H7 (cell line): ENCODE results near the gene QRSL1. TPM values are rescaled to one million over a fixed set of nuclear protein-coding genes. Genes with fewer than 3 reads are reported as not detected.
A peak's percentile ranks its signal among the peaks of the same experiment; 100 is the strongest.
"Not testable (repeated sequence)": the region's sequence is repeated elsewhere in the genome, so short reads cannot be mapped to it uniquely, and the experiment has no call there.

Experiments used
- DNase-seq: peaks from one replicate; pipeline ENCODE4 v3.0.0; 2012
- H3K27me3 ChIP-seq: 2 replicates; pipeline ENCODE4 v1.6.0; 2011; ENCODE audit warnings: mild to moderate bottlenecking, low read length; ENCODE audit not compliant: control insufficient read depth, insufficient read depth
- H3K36me3 ChIP-seq: replicated peaks from 2 replicates; pipeline ENCODE4 v1.5.1; 2011; ENCODE audit warnings: low read length; ENCODE audit not compliant: control insufficient read depth, insufficient read depth
- H3K4me3 ChIP-seq: 2 replicates; pipeline ENCODE4 v1.5.1; 2011; ENCODE audit warnings: low read depth, mild to moderate bottlenecking, control low read depth, low read length, moderate library complexity; ENCODE audit not compliant: insufficient read depth
- total RNA-seq: library from RNA; depleted of rRNA; stranded (reverse); fragments of >200 nt; shearing (Covaris generic); gene quantifications from 2 replicates; pipeline ENCODE4 v1.2.3, GENCODE V29; 2014; rRNA removed

The QRSL1 gene
- total RNA-seq: 21.5 and 30.2 TPM in 2 replicates

- no peaks in the 10 kb centered on the region; the same call in 1 of the 2 replicates for H3K36me3 ChIP-seq
- H3K4me3 ChIP-seq: peak within 1 kb of the TSS; percentile 91
- peak; percentile 97 for DNase-seq
- no peaks in the 10 kb centered on the region for H3K27me3 ChIP-seq
Observed at GRCh38 chr6:106629103-106629858, at the start of gene QRSL1, which contains the start of gene RTN4IP1. TSS of gene QRSL1 (plus strand) at chr6:106629578. CDS start at chr6:106629682, 104 bp downstream. TSS of gene RTN4IP1 (minus strand) at chr6:106629498. CDS start at chr6:106629021, 477 bp downstream.

GRCh38 chr6:106581468-106581867 lies 47.9 kb upstream of the QRSL1 start:
- Histone ChIP-seq H3K36me3 (peaks cover 2% of the 10 kb centered on the region; the same call in 1 of the 2 replicates), H3K27me3 (no peaks in the 10 kb centered on the region), H3K4me3 (no peak overlapping the region)
- no peak for DNase-seq

GRCh38 chr6:106586815-106587415 lies 42.5 kb upstream of the QRSL1 start:
- no peak overlapping the region for H3K4me3 ChIP-seq
- no peak for DNase-seq
- H3K27me3 ChIP-seq: no peaks in the 10 kb centered on the region
- H3K36me3 ChIP-seq: peaks cover 6% of the 10 kb centered on the region; the same call in 1 of the 2 replicates

GRCh38 chr6:106588937-106589336 lies 40.4 kb upstream of the QRSL1 start:
- not testable (repeated sequence) for H3K27me3 ChIP-seq, H3K36me3 ChIP-seq, H3K4me3 ChIP-seq, DNase-seq

DNA sequence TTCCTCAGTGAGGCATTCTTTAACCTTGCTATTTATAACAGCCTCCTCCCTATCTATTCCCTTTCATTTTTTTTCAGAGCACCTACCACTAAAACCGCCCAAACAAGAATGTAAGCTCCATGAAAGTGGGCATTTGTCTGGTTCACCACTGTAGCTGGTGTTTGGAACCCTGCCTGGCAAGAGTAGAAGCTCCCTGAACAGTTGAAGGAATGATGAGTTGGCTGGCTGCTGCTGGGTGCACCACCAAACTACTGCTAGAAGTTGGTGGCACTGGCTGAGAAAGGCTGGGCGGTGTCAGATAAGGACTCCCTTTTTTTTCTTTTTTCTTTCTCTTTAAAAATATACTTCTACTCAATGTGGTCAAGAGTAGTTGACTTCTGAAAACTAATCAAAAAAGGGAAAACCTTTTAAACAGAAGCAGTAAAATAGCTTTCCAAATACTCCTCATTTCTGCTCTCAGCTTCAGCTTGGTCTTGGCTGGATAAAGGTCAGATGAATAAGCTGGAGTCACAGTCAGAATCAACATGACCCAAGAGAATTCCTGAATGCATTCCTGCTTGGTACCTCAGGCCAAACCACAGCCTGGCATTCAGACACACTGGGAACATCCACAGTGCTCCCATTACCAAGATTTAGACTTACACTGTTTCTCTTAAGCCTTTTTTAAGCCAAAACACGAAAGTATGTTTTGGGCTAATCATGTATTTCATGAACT lies 38.1 kb upstream of the QRSL1 start:
- Histone ChIP-seq H3K36me3 (peaks cover 4% of the 10 kb centered on the region; the same call in 1 of the 2 replicates), H3K4me3 (no peak overlapping the region), H3K27me3 (no peaks in the 10 kb centered on the region)
- DNase-seq: no peak

GRCh38 chr6:106599440-106599839 lies 29.9 kb upstream of the QRSL1 start:
- Histone ChIP-seq H3K27me3 (no peaks in the 10 kb centered on the region), H3K4me3 (no peak overlapping the region), H3K36me3 (no peaks in the 10 kb centered on the region; the same call in 1 of the 2 replicates)
- DNase-seq: no peak

GRCh38 chr6:106600329-106600728 lies 29.0 kb upstream of the QRSL1 start:
- Histone ChIP-seq H3K27me3 (no peaks in the 10 kb centered on the region), H3K4me3 (no peak overlapping the region), H3K36me3 (no peaks in the 10 kb centered on the region; the same call in 1 of the 2 replicates)
- no peak for DNase-seq

DNA sequence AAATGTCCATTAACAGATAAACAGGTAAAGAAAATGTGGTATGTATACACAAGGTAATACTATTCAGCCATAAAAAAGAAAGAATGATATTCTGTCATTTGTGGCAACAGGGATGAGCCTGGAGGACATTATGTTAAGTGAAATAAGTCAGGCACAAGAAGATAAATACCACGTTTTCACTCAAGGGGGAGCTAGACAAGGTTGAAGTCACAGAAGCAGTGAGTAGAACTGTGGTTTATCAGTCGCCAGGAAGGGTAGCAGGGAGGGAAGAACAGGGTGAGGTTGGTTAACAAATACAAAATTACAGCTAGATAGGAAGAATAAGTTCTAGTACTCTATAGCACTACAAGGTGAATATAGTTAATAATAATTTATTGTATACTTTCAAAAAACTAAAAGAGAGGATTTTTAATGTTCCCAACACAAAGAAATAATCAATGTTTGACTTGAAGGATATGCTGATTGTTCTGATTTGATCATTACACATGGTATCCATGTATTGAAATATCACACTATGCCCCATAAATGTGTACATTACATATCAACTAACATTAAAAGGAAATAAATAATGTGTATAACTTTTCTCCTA lies 21.2 kb upstream of the QRSL1 start:
- Histone ChIP-seq H3K4me3 (no peak overlapping the region), H3K36me3 (no peaks in the 10 kb centered on the region; the same call in 1 of the 2 replicates), H3K27me3 (no peaks in the 10 kb centered on the region)
- peak; percentile 30 for DNase-seq

DNA sequence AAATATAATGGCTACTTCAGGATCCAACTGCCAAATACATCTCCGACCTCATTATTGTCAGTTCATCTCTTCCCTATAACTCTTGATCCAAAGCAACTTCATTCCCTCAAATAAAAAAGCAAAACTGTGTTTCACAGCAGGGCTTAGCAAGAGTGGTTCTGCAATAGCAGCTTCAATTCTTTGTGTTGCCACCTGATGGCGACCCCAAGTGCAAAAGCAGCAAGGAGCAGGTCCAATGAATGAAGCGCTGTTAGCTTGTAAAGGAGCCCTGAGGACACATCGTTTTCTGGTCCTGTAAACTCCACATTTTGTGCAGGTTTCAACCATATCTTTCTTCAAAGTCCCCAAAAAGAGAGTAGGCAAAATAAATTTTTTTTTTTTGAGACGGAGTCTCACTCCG lies 19.7 kb upstream of the QRSL1 start:
- Histone ChIP-seq H3K36me3 (no peaks in the 10 kb centered on the region; the same call in 1 of the 2 replicates), H3K27me3 (no peaks in the 10 kb centered on the region), H3K4me3 (no peak overlapping the region)
- DNase-seq: no peak

- H3K36me3 ChIP-seq: no peaks in the 10 kb centered on the region; the same call in 1 of the 2 replicates
- H3K27me3 ChIP-seq: no peaks in the 10 kb centered on the region
- DNase-seq: no peak
- H3K4me3 ChIP-seq: no peak overlapping the region
Observed at GRCh38 chr6:106611030-106611429, 18.3 kb upstream of the QRSL1 start.

DNA sequence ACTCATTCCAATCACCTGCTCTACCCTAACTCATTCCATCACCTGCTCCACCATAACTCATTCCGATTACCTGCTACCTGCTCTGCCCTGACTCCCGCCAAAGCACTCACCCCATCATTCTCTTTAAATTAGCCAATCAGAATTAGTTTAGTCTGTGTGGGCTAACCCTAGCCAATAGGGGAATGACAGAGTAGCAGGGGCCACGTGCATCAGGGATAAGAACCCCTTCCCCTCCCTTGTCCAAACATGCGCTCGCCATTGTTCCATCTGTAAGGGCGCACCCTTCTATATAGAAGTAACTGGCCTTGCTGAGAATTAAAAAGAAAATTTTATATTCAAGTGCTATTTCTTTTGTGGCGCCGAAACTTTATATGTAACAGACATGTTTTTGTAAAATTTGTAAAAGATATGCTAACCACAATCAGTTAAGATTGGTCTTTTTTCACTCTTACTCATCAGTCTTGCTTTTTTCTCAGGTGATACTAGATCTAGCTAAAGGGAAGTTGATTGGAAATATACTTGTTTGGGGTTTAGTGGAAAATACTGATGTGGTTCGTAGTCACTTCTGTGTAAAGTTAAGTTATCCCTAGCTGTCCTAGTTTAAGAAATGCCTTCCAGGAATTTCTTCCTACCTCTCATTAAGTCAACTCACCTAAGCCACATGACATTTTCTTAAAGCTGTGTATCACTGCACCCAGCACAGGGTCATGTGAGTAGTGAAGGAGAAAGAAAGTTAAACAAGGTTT lies 16.5 kb upstream of the QRSL1 start:
- no peak overlapping the region for H3K4me3 ChIP-seq
- no peak for DNase-seq
- H3K27me3 ChIP-seq: no peaks in the 10 kb centered on the region
- H3K36me3 ChIP-seq: no peaks in the 10 kb centered on the region; the same call in 1 of the 2 replicates

DNA sequence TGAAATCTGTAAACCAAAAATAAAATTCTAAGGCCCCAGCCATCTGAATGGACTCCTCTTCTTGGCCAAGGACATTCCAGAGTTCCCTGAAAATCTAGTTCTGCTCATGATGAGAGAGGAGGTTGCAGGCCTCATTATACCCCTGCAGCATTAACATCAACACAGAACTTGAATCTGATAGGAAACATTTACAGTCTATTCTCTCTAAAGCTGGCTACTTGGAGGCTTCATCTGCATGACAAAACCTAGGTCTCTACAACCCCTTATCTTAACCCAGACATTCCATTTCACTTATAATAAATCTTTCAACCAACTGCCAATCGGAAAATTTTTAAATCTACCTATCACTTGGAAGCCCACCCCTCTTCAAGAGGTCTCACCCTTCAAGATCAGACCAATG lies 15.8 kb upstream of the QRSL1 start:
- no peaks in the 10 kb centered on the region for H3K27me3 ChIP-seq
- DNase-seq: no peak

GRCh38 chr6:106614166-106614565 lies 15.2 kb upstream of the QRSL1 start:
- DNase-seq: no peak
- no peak overlapping the region for H3K4me3 ChIP-seq
- no peaks in the 10 kb centered on the region for H3K27me3 ChIP-seq
- no peaks in the 10 kb centered on the region for H3K36me3 ChIP-seq

More for the DNA sequence above, 15.8 kb upstream of the QRSL1 start:
- Histone ChIP-seq H3K36me3 (no peaks in the 10 kb centered on the region; the same call in 1 of the 2 replicates), H3K4me3 (no peak overlapping the region)
